H1 (cell line): ENCODE data around the gene BSDC1. TPM values are rescaled to one million over a fixed set of nuclear protein-coding genes. Genes with fewer than 3 reads are reported as not detected.

ENCODE experiments used
- CBX5 ChIP-seq: fragments of 300-800, 300-1000 bp; sonication (generic); IDR thresholded peaks from 2 replicates; pipeline ENCODE4 v1.7.1; 2016; ENCODE audit warnings: antibody characterized with exemption, low read length, low read depth
- CEBPB ChIP-seq: IDR thresholded peaks from 2 replicates; pipeline ENCODE4 v1.6.1; 2012; ENCODE audit warnings: low read depth, low read length
- CHD1 ChIP-seq: IDR thresholded peaks from 2 replicates; pipeline ENCODE4 v1.6.1; 2012; ENCODE audit warnings: low read depth, low read length, improper control_type of control experiment
- GTF2F1 ChIP-seq: IDR thresholded peaks from 2 replicates; pipeline ENCODE4 v1.6.1; 2012; ENCODE audit warnings: low read depth, low read length, improper control_type of control experiment, borderline replicate concordance
- SP4 ChIP-seq: IDR thresholded peaks from 2 replicates; pipeline ENCODE4 v1.6.1; 2012; ENCODE audit warnings: low read length, inconsistent platforms
- YY1 ChIP-seq: IDR thresholded peaks from 2 replicates; pipeline ENCODE4 v1.6.1; 2011; ENCODE audit warnings: low read depth, mild to moderate bottlenecking, low read length
- polyA plus RNA-seq, 7 experiments: library from polyadenylated mRNA; depleted of rRNA in 3 of 7; stranded (reverse) in 5 of 7; unstranded in 2 of 7; fragments of >200 nt in 5 of 7; fragments of 200-250 nt in 2 of 7; gene quantifications; 1 replicate in 5 of 7; 2 replicates in 1 of 7; 4 replicates in 1 of 7; pipeline versions ENCODE4 v1.2.1 to v1.2.3, GENCODE V29; 2011 to 2013; ENCODE audit warnings: missing spikeins in 2 of 7, mixed read lengths in 2 of 7
- total RNA-seq: library from RNA; stranded (reverse); fragmentation: NEBNext Ultra II Directional; extraction: Animal tissue kit (Norgen Biotek cat#: 25700); gene quantifications from 2 replicates; pipeline ENCODE4 v1.2.1, GENCODE V29; 2021

The BSDC1 gene
- total and polyA plus RNA-seq, 2 of the 8 experiments (the other 6 are each of a cell fraction or from before 2014, with no cell fraction given), result 24.8 to 40.7 TPM

DNA sequence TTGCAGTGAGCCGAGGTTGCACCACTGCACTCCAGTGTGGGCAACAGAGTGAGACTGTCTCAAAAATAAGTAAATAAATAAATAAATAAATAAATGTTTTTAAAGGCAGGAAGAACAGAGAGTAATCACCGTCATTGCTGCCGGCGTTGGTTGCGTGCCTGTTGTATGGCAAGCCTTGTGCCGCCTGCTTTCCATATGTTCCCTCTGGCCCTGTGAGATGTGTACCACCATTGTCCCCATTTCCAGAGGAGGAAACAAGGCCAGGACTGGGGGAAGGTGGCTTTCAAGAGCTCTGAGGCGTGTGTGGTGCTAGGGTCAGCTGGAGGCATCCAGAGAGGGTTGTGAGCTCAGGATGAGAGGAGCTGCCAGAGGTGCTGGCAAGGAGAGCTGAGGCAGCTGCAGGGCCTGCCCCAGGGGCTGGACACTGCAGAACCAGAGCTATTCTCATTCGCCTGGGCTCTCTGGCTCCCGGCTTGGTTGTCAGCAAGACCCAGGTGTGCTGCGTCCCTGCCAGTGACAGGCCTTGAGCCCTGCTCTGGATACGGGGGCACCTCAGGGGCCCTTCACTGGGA lies 53.0 kb downstream of the BSDC1 start (continued):
- TF ChIP-seq CBX5, result no peak
- TF ChIP-seq SP4, result no peak
- no peak for TF ChIP-seq CHD1
- TF ChIP-seq YY1, result no peak
- TF ChIP-seq GTF2F1, result no peak
- no peak for TF ChIP-seq CEBPB
